ENCODE results near the gene CTSW.

DNA sequence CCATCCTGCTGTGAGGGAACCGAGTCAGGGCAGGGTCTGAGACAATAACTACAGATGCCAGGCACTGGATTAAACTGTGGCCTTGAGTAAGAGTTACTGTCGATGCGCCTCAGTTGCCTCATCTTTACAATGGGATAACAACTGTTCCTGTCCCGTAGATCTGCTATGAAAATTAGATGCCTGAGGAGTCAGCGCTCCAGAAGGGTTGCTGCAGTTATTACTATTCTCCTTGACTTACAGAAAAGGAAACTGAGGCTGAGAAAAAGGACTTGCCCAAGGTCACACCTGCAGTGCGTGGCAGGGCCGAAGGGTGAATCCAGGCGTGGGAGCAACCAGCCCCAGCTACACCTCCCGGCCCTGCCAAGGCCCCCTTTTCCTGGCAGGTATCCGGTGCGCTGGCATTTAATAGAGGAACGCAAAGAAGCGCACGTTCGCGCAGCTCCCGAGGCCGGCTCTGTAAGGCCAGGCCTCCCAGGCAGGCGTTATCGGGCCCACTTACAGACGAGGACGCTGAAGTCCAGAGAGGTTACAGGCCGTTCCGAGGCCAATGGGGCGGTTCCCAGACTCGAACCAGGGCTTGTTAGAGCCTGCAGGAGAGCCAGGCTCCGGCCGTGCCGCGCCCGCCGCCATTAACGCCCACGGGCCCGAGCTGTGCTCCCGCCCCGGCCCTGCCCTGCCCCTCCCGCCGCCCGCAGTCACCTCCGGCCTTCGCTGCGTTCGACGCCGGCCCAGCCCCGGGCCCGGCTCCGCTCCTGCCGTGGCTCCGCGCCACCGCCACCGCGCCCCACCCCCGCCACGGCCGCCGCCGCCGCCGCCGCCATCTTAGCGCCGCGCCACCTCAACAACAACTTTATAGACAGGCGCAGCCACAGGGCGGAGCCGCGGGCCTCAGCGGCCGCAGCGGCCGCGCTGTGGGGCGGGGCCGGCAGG is 38.8 kb downstream of the CTSW start, which contains the start of gene C11orf68:
- TF ChIP-seq ZFP3 (CRISPR knock-in tag; IDR thresholded peaks at IDR 0.05) (no peak), SNAI2 (CRISPR knock-in tag; IDR thresholded peaks at IDR 0.05) (no peak), GLIS3 (CRISPR knock-in tag; IDR thresholded peaks at IDR 0.05) (no peak), OSR1 (CRISPR knock-in tag; IDR thresholded peaks at IDR 0.05) (no peak), CSDC2 (CRISPR knock-in tag; IDR thresholded peaks at IDR 0.05) (no peak), ARNTL (CRISPR knock-in tag; IDR thresholded peaks at IDR 0.05; ENCODE audit: borderline replicate concordance, low read depth) (no peak), ESRRG (CRISPR knock-in tag; IDR thresholded peaks at IDR 0.05) (no peak), TCF4 (CRISPR knock-in tag; IDR thresholded peaks at IDR 0.05; ENCODE audit: borderline replicate concordance) (no peak), RARB (CRISPR knock-in tag; IDR thresholded peaks at IDR 0.05) (no peak), ZFP30 (CRISPR knock-in tag; IDR thresholded peaks at IDR 0.05) (no peak)
- TF ChIP-seq, protein P1, sequence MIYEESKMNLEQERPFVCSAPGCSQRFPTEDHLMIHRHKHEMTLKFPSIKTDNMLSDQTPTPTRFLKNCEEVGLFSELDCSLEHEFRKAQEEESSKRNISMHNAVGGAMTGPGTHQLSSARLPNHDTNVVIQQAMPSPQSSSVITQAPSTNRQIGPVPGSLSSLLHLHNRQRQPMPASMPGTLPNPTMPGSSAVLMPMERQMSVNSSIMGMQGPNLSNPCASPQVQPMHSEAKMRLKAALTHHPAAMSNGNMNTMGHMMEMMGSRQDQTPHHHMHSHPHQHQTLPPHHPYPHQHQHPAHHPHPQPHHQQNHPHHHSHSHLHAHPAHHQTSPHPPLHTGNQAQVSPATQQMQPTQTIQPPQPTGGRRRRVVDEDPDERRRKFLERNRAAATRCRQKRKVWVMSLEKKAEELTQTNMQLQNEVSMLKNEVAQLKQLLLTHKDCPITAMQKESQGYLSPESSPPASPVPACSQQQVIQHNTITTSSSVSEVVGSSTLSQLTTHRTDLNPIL (CRISPR knock-in tag; IDR thresholded peaks at IDR 0.05; ENCODE audit: low read depth), result no peak
- TF ChIP-seq, protein P2, sequence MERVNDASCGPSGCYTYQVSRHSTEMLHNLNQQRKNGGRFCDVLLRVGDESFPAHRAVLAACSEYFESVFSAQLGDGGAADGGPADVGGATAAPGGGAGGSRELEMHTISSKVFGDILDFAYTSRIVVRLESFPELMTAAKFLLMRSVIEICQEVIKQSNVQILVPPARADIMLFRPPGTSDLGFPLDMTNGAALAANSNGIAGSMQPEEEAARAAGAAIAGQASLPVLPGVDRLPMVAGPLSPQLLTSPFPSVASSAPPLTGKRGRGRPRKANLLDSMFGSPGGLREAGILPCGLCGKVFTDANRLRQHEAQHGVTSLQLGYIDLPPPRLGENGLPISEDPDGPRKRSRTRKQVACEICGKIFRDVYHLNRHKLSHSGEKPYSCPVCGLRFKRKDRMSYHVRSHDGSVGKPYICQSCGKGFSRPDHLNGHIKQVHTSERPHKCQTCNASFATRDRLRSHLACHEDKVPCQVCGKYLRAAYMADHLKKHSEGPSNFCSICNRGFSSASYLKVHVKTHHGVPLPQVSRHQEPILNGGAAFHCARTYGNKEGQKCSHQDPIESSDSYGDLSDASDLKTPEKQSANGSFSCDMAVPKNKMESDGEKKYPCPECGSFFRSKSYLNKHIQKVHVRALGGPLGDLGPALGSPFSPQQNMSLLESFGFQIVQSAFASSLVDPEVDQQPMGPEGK (CRISPR knock-in tag; IDR thresholded peaks at IDR 0.05; ENCODE audit: borderline replicate concordance), result no peak
- TF ChIP-seq, protein P3, sequence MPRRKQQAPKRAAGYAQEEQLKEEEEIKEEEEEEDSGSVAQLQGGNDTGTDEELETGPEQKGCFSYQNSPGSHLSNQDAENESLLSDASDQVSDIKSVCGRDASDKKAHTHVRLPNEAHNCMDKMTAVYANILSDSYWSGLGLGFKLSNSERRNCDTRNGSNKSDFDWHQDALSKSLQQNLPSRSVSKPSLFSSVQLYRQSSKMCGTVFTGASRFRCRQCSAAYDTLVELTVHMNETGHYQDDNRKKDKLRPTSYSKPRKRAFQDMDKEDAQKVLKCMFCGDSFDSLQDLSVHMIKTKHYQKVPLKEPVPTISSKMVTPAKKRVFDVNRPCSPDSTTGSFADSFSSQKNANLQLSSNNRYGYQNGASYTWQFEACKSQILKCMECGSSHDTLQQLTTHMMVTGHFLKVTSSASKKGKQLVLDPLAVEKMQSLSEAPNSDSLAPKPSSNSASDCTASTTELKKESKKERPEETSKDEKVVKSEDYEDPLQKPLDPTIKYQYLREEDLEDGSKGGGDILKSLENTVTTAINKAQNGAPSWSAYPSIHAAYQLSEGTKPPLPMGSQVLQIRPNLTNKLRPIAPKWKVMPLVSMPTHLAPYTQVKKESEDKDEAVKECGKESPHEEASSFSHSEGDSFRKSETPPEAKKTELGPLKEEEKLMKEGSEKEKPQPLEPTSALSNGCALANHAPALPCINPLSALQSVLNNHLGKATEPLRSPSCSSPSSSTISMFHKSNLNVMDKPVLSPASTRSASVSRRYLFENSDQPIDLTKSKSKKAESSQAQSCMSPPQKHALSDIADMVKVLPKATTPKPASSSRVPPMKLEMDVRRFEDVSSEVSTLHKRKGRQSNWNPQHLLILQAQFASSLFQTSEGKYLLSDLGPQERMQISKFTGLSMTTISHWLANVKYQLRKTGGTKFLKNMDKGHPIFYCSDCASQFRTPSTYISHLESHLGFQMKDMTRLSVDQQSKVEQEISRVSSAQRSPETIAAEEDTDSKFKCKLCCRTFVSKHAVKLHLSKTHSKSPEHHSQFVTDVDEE (CRISPR knock-in tag; IDR thresholded peaks at IDR 0.05), result no peak
- TF ChIP-seq, protein P4, sequence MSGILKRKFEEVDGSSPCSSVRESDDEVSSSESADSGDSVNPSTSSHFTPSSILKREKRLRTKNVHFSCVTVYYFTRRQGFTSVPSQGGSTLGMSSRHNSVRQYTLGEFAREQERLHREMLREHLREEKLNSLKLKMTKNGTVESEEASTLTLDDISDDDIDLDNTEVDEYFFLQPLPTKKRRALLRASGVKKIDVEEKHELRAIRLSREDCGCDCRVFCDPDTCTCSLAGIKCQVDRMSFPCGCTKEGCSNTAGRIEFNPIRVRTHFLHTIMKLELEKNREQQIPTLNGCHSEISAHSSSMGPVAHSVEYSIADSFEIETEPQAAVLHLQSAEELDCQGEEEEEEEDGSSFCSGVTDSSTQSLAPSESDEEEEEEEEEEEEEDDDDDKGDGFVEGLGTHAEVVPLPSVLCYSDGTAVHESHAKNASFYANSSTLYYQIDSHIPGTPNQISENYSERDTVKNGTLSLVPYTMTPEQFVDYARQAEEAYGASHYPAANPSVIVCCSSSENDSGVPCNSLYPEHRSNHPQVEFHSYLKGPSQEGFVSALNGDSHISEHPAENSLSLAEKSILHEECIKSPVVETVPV (CRISPR knock-in tag; IDR thresholded peaks at IDR 0.05), result no peak

Data from SK-N-SH treated with all-trans-retinoic acid at 6 μM for 48 hours (cell line).